ENCODE data around the gene DNAH6. TPM values are rescaled to one million over a fixed set of nuclear protein-coding genes. Genes with fewer than 3 reads are reported as not detected.

DNAH6 gene
- total RNA-seq, 3 donors from 2014 or later = 2.3 to 4.1 (median 3.0) TPM

DNA sequence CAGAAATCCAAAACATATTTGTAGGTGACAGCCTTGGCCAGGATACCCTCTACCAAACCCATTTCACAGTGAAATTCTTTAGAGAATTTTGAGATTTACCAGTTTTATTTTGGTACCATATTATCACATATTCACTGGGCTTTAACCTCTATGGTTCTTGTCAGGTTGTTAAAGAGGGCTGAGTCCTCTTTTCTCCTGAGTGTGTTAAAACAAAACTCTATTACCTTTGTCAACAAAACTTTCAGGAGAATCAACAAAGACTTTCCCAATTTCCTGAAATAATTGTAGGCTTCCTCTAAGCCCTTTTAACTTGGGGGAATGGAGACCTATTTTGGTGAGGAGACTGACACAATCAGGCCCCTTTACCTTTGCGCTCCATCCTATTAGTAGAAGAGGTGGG is 209.4 kb downstream of the DNAH6 start:
- Histone ChIP-seq H3K27ac (no peak overlapping the region), H3K4me3 (no peak overlapping the region), H3K4me1 (no peaks in the 10 kb centered on the region), H3K27me3 (no peaks in the 10 kb centered on the region), H3K36me3 (no peaks in the 10 kb centered on the region), H3K9me3 (no peaks in the 10 kb centered on the region)
- no peak for TF ChIP-seq POLR2AphosphoS5 (IDR thresholded peaks at IDR 0.05)
- no peak for TF ChIP-seq POLR2A (IDR thresholded peaks at IDR 0.05)
- TF ChIP-seq, protein P1, sequence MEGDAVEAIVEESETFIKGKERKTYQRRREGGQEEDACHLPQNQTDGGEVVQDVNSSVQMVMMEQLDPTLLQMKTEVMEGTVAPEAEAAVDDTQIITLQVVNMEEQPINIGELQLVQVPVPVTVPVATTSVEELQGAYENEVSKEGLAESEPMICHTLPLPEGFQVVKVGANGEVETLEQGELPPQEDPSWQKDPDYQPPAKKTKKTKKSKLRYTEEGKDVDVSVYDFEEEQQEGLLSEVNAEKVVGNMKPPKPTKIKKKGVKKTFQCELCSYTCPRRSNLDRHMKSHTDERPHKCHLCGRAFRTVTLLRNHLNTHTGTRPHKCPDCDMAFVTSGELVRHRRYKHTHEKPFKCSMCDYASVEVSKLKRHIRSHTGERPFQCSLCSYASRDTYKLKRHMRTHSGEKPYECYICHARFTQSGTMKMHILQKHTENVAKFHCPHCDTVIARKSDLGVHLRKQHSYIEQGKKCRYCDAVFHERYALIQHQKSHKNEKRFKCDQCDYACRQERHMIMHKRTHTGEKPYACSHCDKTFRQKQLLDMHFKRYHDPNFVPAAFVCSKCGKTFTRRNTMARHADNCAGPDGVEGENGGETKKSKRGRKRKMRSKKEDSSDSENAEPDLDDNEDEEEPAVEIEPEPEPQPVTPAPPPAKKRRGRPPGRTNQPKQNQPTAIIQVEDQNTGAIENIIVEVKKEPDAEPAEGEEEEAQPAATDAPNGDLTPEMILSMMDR (IDR thresholded peaks at IDR 0.05) = no peak
- DNase-seq (ENCODE audit: low spot score in 2 of 2) = no peak
- intact Hi-C loops (cut with DNase I; ENCODE audit: low total_unique reads) = no loop called here

DNA sequence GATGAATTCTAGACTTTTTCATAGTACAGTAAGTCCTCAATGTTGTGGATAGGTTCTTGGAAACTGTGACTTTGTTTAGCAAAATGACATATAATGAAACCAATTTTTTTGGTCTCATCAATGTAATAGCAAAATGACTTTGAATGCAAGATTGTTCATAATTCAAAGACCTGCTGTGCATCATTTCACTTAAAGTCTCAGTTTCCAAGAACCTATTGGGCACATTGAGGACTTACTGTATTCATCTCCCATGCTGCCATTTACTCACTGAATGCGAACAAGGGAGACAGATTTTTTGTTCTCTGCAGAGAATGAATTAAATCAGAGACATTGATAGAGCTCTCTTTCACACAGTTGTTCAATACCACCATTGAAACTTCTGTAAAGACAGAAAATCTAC is 211.0 kb downstream of the DNAH6 start:
- intact Hi-C loops (cut with DNase I; ENCODE audit: low total_unique reads) = no loop called here
- H3K4me1 ChIP-seq = no peaks in the 10 kb centered on the region

DNA sequence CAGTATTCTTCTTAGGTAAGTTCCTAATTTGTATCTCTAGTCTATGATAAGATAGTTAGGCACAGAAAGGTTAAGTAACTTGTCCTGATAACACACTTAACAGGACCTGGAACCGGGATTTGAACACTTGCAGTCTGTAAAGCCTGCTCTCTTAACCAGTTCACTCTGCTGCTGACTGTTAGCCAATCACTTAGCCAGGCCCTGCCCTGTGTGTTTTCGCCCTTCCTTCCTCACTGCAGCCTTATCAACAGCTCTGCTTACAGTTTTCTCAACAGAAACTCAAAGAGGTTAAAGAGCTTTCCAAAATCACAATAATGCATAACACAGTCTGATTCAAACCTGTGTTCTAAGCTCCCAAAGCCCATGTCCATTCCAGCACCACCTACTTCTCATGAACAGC is 212.9 kb downstream of the DNAH6 start:
- Histone ChIP-seq H3K36me3 (no peaks in the 10 kb centered on the region), H3K27me3 (no peaks in the 10 kb centered on the region), H3K4me1 (no peaks in the 10 kb centered on the region), H3K9me3 (no peaks in the 10 kb centered on the region), H3K27ac (no peak overlapping the region), H3K4me3 (no peak overlapping the region)
- intact Hi-C loops (cut with DNase I; ENCODE audit: low total_unique reads) = no loop called here
- no peak for DNase-seq (ENCODE audit: low spot score in 2 of 2)
- no peak for TF ChIP-seq POLR2AphosphoS5 (IDR thresholded peaks at IDR 0.05)
- TF ChIP-seq POLR2A (IDR thresholded peaks at IDR 0.05) = no peak
- TF ChIP-seq, protein P1 (IDR thresholded peaks at IDR 0.05) = no peak

More for the DNA sequence above, 211.0 kb downstream of the DNAH6 start:
- no peaks in the 10 kb centered on the region for H3K36me3 ChIP-seq
- TF ChIP-seq POLR2A (IDR thresholded peaks at IDR 0.05) (no peak), POLR2AphosphoS5 (IDR thresholded peaks at IDR 0.05) (no peak)
- TF ChIP-seq, protein P1 (IDR thresholded peaks at IDR 0.05) = no peak
- H3K4me3 ChIP-seq = no peak overlapping the region
- no peaks in the 10 kb centered on the region for H3K27me3 ChIP-seq
- no peak overlapping the region for H3K27ac ChIP-seq
- H3K9me3 ChIP-seq = no peaks in the 10 kb centered on the region
- no peak for DNase-seq (ENCODE audit: low spot score in 2 of 2)

DNA sequence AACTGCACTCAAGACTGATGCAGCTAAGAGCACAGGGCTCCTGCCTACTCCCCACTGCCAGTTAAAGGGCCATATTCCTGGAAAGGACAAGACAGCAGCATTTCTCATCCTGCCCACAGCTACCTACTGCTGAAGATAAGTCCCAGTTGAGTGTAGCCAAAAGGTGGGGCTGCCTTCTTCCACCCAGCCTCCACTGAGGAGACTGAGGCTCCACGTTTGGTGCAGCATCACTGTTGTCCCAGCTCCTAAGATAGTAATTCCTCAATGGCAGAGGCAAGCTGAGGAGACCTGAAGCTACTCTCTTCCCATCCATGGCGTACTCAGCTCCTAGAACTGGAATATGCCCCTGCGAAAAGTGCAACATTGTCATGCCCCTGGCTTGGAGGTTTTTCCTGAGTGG is 214.9 kb downstream of the DNAH6 start:
- Histone ChIP-seq H3K27me3 (no peaks in the 10 kb centered on the region), H3K27ac (no peak overlapping the region), H3K4me1 (no peaks in the 10 kb centered on the region), H3K9me3 (peaks cover 0 to 2% of the 10 kb centered on the region in 2 donors), H3K36me3 (no peaks in the 10 kb centered on the region), H3K4me3 (no peak overlapping the region)
- DNase-seq (ENCODE audit: low spot score in 2 of 2) = no peak
- TF ChIP-seq, protein P1 (IDR thresholded peaks at IDR 0.05) = no peak
- TF ChIP-seq POLR2A (IDR thresholded peaks at IDR 0.05) (no peak), POLR2AphosphoS5 (IDR thresholded peaks at IDR 0.05) (no peak)
- intact Hi-C loops (cut with DNase I; ENCODE audit: low total_unique reads) = loop anchor here (5.0 kb wide), 1 partner anchor 399 kb away; no protein-coding TSS in a partner anchor

DNA sequence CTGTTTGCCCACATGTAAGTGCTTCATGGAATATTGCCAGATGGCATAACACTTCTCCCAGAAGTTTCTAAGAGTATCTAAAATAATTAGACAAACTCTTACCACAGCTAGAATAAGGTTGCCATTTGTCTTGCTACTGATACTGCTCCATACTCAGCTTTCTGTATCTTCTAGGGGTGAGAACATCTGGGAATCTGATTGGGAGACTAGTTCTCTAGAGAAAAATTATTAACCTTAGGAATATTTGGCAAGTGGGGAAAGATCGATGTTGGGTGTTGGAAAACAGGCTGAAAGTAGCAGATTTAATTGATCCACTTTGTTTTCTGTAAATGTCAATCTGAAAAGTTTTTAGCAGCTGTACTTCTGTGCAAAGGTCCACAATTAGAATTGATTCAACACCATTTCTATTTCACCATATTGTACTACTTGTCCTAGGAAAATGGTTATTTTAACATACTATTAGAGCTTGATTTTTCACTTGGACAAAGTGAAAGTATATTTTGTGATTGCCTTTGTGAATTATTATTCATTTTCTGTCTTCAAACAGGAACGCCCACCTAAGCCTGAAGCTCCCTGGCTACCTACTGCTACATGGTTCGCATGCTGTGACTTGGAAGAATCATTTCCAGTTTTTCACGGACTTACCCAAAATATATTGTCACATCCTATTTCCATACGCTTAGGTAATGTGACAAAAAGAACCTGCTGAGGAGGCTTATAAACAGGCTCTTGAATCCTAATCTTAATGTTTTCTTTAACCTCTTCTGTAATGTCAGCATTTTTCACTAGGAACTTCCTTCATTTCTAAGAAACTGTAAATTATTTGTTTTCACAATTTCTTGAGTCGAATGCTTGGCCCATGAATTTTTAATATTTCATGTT is 216.8 kb downstream of the DNAH6 start:
- H3K4me3 ChIP-seq = no peak overlapping the region
- H3K27ac ChIP-seq = no peak overlapping the region
- no peaks in the 10 kb centered on the region for H3K36me3 ChIP-seq
- peaks cover 0 to 10% of the 10 kb centered on the region in 2 donors for H3K9me3 ChIP-seq
- no peaks in the 10 kb centered on the region for H3K4me1 ChIP-seq
- TF ChIP-seq POLR2AphosphoS5 (IDR thresholded peaks at IDR 0.05) = no peak
- TF ChIP-seq, protein P1 (IDR thresholded peaks at IDR 0.05) = no peak
- no peak for TF ChIP-seq POLR2A (IDR thresholded peaks at IDR 0.05)
- intact Hi-C loops (cut with DNase I; ENCODE audit: low total_unique reads) = loop anchor here (5.0 kb wide), 1 partner anchor 401 kb away; no protein-coding TSS in a partner anchor
- no peak for DNase-seq (ENCODE audit: low spot score in 2 of 2)
- H3K27me3 ChIP-seq = no peaks in the 10 kb centered on the region
